Nephron progenitor cell (in vitro differentiated cells): ENCODE results near the gene CD4.
A peak's percentile ranks its signal among the peaks of the same experiment; 100 is the strongest.
"Not testable (repeated sequence)": the region's sequence is repeated elsewhere in the genome, so short reads cannot be mapped to it uniquely, and the experiment has no call there.

Experiments used
- DNase-seq: peaks from one replicate; pipeline ENCODE4 v3.0.0; 2021
- H3K27ac Mint-ChIP-seq: 2 replicates; pipeline ENCODE4 v1.8.0; 2021; ENCODE audit warnings: mild to moderate bottlenecking, moderate library complexity, mixed read lengths
- H3K27me3 Mint-ChIP-seq: 2 replicates; pipeline ENCODE4 v1.8.0; 2021; ENCODE audit warnings: mild to moderate bottlenecking, low read depth, mixed read lengths; ENCODE audit not compliant: poor library complexity
- H3K36me3 Mint-ChIP-seq: 2 replicates; pipeline ENCODE4 v1.8.0; 2021; ENCODE audit warnings: low read depth, mixed read lengths
- H3K4me1 Mint-ChIP-seq: 2 replicates; pipeline ENCODE4 v1.8.0; 2021; ENCODE audit warnings: mixed read lengths
- H3K4me3 Mint-ChIP-seq: 2 replicates; pipeline ENCODE4 v1.8.0; 2021; ENCODE audit warnings: mild to moderate bottlenecking, moderate library complexity, mixed read lengths
- H3K9me3 Mint-ChIP-seq: 2 replicates; pipeline ENCODE4 v1.8.0; 2021; ENCODE audit warnings: mild to moderate bottlenecking, moderate library complexity, mixed read lengths
- CTCF ChIP-seq: fragments of 200-600 bp; sonication (generic); IDR thresholded peaks from 2 replicates; pipeline ENCODE4 v1.5.0; 2021; ENCODE audit warnings: antibody characterized with exemption

Gene CD4

GRCh38 chr12:6861391-6861790 lies 72.1 kb downstream of the CD4 start:
- DNase-seq = no peak
- H3K4me1 Mint-ChIP-seq = peaks cover 12% of the 10 kb centered on the region
- peaks cover 77% of the 10 kb centered on the region for H3K36me3 Mint-ChIP-seq
- no peak overlapping the region for H3K27ac Mint-ChIP-seq
- H3K4me3 Mint-ChIP-seq = no peak overlapping the region
- no peaks in the 10 kb centered on the region for H3K9me3 Mint-ChIP-seq
- no peak for TF ChIP-seq CTCF
- H3K27me3 Mint-ChIP-seq = peaks cover 5% of the 10 kb centered on the region

- Mint-ChIP-seq H3K4me3 (no peak overlapping the region), H3K36me3 (peaks cover 61% of the 10 kb centered on the region)
These were observed 73.7 kb downstream of the CD4 start for GRCh38 chr12:6863033-6863432.

GRCh38 chr12:6863586-6864321 lies 74.4 kb downstream of the CD4 start:
- Mint-ChIP-seq H3K9me3 (no peaks in the 10 kb centered on the region), H3K36me3 (peaks cover 59% of the 10 kb centered on the region), H3K27ac (no peak overlapping the region), H3K4me1 (peaks cover 21% of the 10 kb centered on the region), H3K27me3 (peaks cover 4% of the 10 kb centered on the region), H3K4me3 (no peak overlapping the region)
- no peak for DNase-seq
- TF ChIP-seq CTCF = no peak

More at GRCh38 chr12:6863033-6863432, 73.7 kb downstream of the CD4 start:
- peaks cover 15% of the 10 kb centered on the region for H3K4me1 Mint-ChIP-seq
- no peak for TF ChIP-seq CTCF
- peaks cover 4% of the 10 kb centered on the region for H3K27me3 Mint-ChIP-seq
- no peak for DNase-seq
- H3K9me3 Mint-ChIP-seq = no peaks in the 10 kb centered on the region
- H3K27ac Mint-ChIP-seq = no peak overlapping the region

- H3K4me1 Mint-ChIP-seq = peaks cover 36% of the 10 kb centered on the region
- H3K36me3 Mint-ChIP-seq = peaks cover 66% of the 10 kb centered on the region
- DNase-seq, H3K27me3 Mint-ChIP-seq, H3K9me3 Mint-ChIP-seq, H3K27ac Mint-ChIP-seq: not testable (repeated sequence)
- peak overlapping the region; percentile 19 for H3K4me3 Mint-ChIP-seq
These were observed 76.0 kb downstream of the CD4 start for GRCh38 chr12:6865307-6865706.

- Mint-ChIP-seq H3K36me3 (peaks cover 65% of the 10 kb centered on the region), H3K4me3 (peak overlapping the region; percentile 88), H3K4me1 (peaks cover 46% of the 10 kb centered on the region), H3K9me3 (no peaks in the 10 kb centered on the region), H3K27ac (no peak overlapping the region), H3K27me3 (peaks cover 4% of the 10 kb centered on the region)
- DNase-seq = peak; percentile 43
- TF ChIP-seq CTCF = no peak
These were observed 77.0 kb downstream of the CD4 start for GRCh38 chr12:6866163-6866919.

- no peak for TF ChIP-seq CTCF
- Mint-ChIP-seq H3K4me1 (peaks cover 53% of the 10 kb centered on the region), H3K27ac (no peak overlapping the region), H3K9me3 (no peaks in the 10 kb centered on the region), H3K4me3 (peak overlapping the region; percentile 88), H3K27me3 (peaks cover 4% of the 10 kb centered on the region), H3K36me3 (peaks cover 62% of the 10 kb centered on the region)
- DNase-seq = no peak
These were observed 77.6 kb downstream of the CD4 start for GRCh38 chr12:6866920-6867412.
